GM21717 (cell line): ENCODE measurements around the gene MAS1.

Experiments used
- ATAC-seq: cut with Tn5 transposase; IDR thresholded peaks from one replicate; pipeline ENCODE4 v1.9.1; 2021; ENCODE audit warnings: mild to moderate bottlenecking, moderate library complexity; ENCODE audit not compliant: unreplicated experiment

The MAS1 gene

GRCh38 chr6:159879856-159880255 lies 10.9 kb upstream of the MAS1 start:
- ATAC-seq = no peak

- ATAC-seq = no peak
Measured at GRCh38 chr6:159880412-159880975, 10.3 kb upstream of the MAS1 start.

GRCh38 chr6:159884720-159885119 lies 6.1 kb upstream of the MAS1 start:
- ATAC-seq = no peak

GRCh38 chr6:159886270-159886669 lies 4.5 kb upstream of the MAS1 start:
- no peak for ATAC-seq

- no peak for ATAC-seq
Measured at GRCh38 chr6:159887146-159887545, 3.6 kb upstream of the MAS1 start.

- ATAC-seq = no peak
Measured at GRCh38 chr6:159887761-159888160, 3.0 kb upstream of the MAS1 start.

GRCh38 chr6:159890201-159890600 lies 587 bp upstream of the MAS1 start:
- ATAC-seq = no peak

GRCh38 chr6:159892053-159892452 lies 1.3 kb downstream of the MAS1 start:
- no peak for ATAC-seq

- ATAC-seq = no peak
Measured at GRCh38 chr6:159893064-159893463, 2.3 kb downstream of the MAS1 start.

GRCh38 chr6:159894991-159895390 lies 4.2 kb downstream of the MAS1 start:
- no peak for ATAC-seq

- no peak for ATAC-seq
Measured at GRCh38 chr6:159897603-159898002, 6.8 kb downstream of the MAS1 start.

- no peak for ATAC-seq
Measured at GRCh38 chr6:159898519-159898918, 7.7 kb downstream of the MAS1 start.

GRCh38 chr6:159899994-159900745 lies 9.4 kb downstream of the MAS1 start:
- ATAC-seq = no peak

- ATAC-seq = no peak
Measured at GRCh38 chr6:159902620-159903019, 11.8 kb downstream of the MAS1 start.

GRCh38 chr6:159904497-159904911 lies 13.7 kb downstream of the MAS1 start:
- no peak for ATAC-seq

GRCh38 chr6:159906400-159906799 lies 15.6 kb downstream of the MAS1 start:
- ATAC-seq = no peak

- ATAC-seq = no peak
Measured at GRCh38 chr6:159908535-159908934, 17.7 kb downstream of the MAS1 start.

- no peak for ATAC-seq
Measured at GRCh38 chr6:159908979-159909378, 18.2 kb downstream of the MAS1 start.

- ATAC-seq = no peak
Measured at GRCh38 chr6:159910342-159910741, 19.6 kb downstream of the MAS1 start.

- ATAC-seq = no peak
Measured at GRCh38 chr6:159913375-159913774, 22.6 kb downstream of the MAS1 start.

- ATAC-seq = no peak
Measured at GRCh38 chr6:159913862-159914564, 23.2 kb downstream of the MAS1 start.

- no peak for ATAC-seq
Measured at GRCh38 chr6:159914565-159914923, 23.8 kb downstream of the MAS1 start.
